ENCODE measurements around the gene ARMH2.

DNA sequence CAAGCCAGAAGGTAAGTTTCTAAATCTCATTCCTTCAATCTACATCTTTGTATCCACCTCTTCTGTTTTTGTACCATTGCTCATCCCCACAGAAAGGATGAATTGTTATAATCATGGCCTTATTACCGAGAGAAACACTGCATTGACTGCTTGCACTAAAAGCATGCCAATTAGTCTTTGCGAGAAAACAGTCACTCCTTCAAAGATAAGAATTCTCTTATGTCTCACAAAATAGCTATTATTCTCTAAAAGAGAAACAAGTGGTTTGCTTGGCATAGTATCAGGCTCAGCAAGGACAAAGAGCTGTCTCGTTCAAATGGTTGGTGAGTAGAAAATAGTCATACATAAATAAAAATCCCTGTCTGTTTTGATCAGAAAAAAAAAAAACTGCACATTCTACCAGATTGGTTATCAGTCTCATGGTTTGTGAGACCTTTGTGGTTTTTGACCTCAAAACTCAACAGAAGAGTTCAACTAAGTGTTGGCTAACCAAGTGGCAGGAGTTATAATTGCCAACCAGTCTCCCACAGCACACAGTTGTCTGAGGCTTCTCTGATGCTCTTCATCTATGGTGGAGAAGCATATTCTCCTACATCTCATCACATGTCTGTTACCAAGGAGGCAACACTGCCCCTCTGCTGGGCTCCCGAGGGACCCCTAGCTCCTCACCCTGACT lies 35.1 kb upstream of the ARMH2 start:
- TF ChIP-seq, protein P1, sequence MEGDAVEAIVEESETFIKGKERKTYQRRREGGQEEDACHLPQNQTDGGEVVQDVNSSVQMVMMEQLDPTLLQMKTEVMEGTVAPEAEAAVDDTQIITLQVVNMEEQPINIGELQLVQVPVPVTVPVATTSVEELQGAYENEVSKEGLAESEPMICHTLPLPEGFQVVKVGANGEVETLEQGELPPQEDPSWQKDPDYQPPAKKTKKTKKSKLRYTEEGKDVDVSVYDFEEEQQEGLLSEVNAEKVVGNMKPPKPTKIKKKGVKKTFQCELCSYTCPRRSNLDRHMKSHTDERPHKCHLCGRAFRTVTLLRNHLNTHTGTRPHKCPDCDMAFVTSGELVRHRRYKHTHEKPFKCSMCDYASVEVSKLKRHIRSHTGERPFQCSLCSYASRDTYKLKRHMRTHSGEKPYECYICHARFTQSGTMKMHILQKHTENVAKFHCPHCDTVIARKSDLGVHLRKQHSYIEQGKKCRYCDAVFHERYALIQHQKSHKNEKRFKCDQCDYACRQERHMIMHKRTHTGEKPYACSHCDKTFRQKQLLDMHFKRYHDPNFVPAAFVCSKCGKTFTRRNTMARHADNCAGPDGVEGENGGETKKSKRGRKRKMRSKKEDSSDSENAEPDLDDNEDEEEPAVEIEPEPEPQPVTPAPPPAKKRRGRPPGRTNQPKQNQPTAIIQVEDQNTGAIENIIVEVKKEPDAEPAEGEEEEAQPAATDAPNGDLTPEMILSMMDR (conservative IDR thresholded peaks at IDR 0.05; ENCODE audit: low read depth in 2 of 2) = no peak
- TF ChIP-seq, protein P2, sequence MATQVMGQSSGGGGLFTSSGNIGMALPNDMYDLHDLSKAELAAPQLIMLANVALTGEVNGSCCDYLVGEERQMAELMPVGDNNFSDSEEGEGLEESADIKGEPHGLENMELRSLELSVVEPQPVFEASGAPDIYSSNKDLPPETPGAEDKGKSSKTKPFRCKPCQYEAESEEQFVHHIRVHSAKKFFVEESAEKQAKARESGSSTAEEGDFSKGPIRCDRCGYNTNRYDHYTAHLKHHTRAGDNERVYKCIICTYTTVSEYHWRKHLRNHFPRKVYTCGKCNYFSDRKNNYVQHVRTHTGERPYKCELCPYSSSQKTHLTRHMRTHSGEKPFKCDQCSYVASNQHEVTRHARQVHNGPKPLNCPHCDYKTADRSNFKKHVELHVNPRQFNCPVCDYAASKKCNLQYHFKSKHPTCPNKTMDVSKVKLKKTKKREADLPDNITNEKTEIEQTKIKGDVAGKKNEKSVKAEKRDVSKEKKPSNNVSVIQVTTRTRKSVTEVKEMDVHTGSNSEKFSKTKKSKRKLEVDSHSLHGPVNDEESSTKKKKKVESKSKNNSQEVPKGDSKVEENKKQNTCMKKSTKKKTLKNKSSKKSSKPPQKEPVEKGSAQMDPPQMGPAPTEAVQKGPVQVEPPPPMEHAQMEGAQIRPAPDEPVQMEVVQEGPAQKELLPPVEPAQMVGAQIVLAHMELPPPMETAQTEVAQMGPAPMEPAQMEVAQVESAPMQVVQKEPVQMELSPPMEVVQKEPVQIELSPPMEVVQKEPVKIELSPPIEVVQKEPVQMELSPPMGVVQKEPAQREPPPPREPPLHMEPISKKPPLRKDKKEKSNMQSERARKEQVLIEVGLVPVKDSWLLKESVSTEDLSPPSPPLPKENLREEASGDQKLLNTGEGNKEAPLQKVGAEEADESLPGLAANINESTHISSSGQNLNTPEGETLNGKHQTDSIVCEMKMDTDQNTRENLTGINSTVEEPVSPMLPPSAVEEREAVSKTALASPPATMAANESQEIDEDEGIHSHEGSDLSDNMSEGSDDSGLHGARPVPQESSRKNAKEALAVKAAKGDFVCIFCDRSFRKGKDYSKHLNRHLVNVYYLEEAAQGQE (IDR thresholded peaks at IDR 0.05; ENCODE audit: unreplicated experiment) = no peak
- TF ChIP-seq EZH2 (IDR thresholded peaks at IDR 0.05; ENCODE audit: low read depth, unreplicated experiment) = no peak
- TF ChIP-seq CREB1 (CRISPR knock-in tag; IDR thresholded peaks at IDR 0.05; ENCODE audit: low read depth) = no peak
- TF ChIP-seq, protein P3, sequence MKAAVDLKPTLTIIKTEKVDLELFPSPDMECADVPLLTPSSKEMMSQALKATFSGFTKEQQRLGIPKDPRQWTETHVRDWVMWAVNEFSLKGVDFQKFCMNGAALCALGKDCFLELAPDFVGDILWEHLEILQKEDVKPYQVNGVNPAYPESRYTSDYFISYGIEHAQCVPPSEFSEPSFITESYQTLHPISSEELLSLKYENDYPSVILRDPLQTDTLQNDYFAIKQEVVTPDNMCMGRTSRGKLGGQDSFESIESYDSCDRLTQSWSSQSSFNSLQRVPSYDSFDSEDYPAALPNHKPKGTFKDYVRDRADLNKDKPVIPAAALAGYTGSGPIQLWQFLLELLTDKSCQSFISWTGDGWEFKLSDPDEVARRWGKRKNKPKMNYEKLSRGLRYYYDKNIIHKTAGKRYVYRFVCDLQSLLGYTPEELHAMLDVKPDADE (IDR thresholded peaks at IDR 0.05) = no peak
- TF ChIP-seq POLR2AphosphoS5 (IDR thresholded peaks at IDR 0.05; ENCODE audit: low read depth) = no peak
- no peak for TF ChIP-seq ZNF114 (CRISPR knock-in tag; IDR thresholded peaks at IDR 0.05)

Data from GM23338 (cell line).